Mononuclear cell (primary cell): ENCODE measurements around the gene DMBX1. TPM values are rescaled to one million over a fixed set of nuclear protein-coding genes. Genes with fewer than 3 reads are reported as not detected.

Experiments used
- H3K27me3 ChIP-seq: 2 replicates; pipeline ENCODE4 v1.6.0; 2011; ENCODE audit warnings: low read length, control low read depth; ENCODE audit not compliant: insufficient read depth
- H3K4me1 ChIP-seq: 2 replicates; pipeline ENCODE4 v1.5.1; 2011; ENCODE audit warnings: mild to moderate bottlenecking, low read length, control low read depth; ENCODE audit not compliant: insufficient read depth
- H3K4me3 ChIP-seq: 2 replicates; pipeline ENCODE4 v1.5.1; 2011; ENCODE audit warnings: mild to moderate bottlenecking, low read length, moderate library complexity
- H3K9me3 ChIP-seq: 2 replicates; pipeline ENCODE4 v1.5.1; 2011; ENCODE audit warnings: low read depth, mild to moderate bottlenecking, control low read depth, low read length
- total RNA-seq: library from RNA; depleted of rRNA; stranded (reverse); fragments of >200 nt; gene quantifications from one replicate; pipeline ENCODE4 v1.2.3, GENCODE V29; 2012

Gene DMBX1
- total RNA-seq, 1 donor = not detected

- no peaks in the 10 kb centered on the region for H3K9me3 ChIP-seq
- H3K4me1 ChIP-seq = peaks cover 3% of the 10 kb centered on the region
- peaks cover 24% of the 10 kb centered on the region for H3K27me3 ChIP-seq
- H3K4me3 ChIP-seq = no peak overlapping the region
Measured at GRCh38 chr1:46453449-46453848, 36.2 kb upstream of the DMBX1 start.

GRCh38 chr1:46455951-46456350 lies 33.7 kb upstream of the DMBX1 start:
- peaks cover 3% of the 10 kb centered on the region for H3K27me3 ChIP-seq
- H3K4me1 ChIP-seq = no peaks in the 10 kb centered on the region
- H3K9me3 ChIP-seq = no peaks in the 10 kb centered on the region
- H3K4me3 ChIP-seq = no peak overlapping the region

GRCh38 chr1:46456411-46456963 lies 33.1 kb upstream of the DMBX1 start:
- Histone ChIP-seq H3K27me3 (no peaks in the 10 kb centered on the region), H3K9me3 (no peaks in the 10 kb centered on the region), H3K4me1 (no peaks in the 10 kb centered on the region), H3K4me3 (no peak overlapping the region)

- Histone ChIP-seq H3K9me3 (no peaks in the 10 kb centered on the region), H3K4me3 (no peak overlapping the region), H3K4me1 (no peaks in the 10 kb centered on the region), H3K27me3 (peaks cover 2% of the 10 kb centered on the region)
Measured at GRCh38 chr1:46457178-46457577, 32.5 kb upstream of the DMBX1 start.

GRCh38 chr1:46458190-46458589 lies 31.4 kb upstream of the DMBX1 start:
- H3K4me3 ChIP-seq = no peak overlapping the region
- peaks cover 4% of the 10 kb centered on the region for H3K27me3 ChIP-seq
- H3K9me3 ChIP-seq = no peaks in the 10 kb centered on the region
- H3K4me1 ChIP-seq = no peaks in the 10 kb centered on the region

GRCh38 chr1:46458846-46459245 lies 30.8 kb upstream of the DMBX1 start:
- Histone ChIP-seq H3K27me3 (peaks cover 5% of the 10 kb centered on the region), H3K4me3 (no peak overlapping the region), H3K4me1 (no peaks in the 10 kb centered on the region), H3K9me3 (no peaks in the 10 kb centered on the region)

GRCh38 chr1:46459315-46459714 lies 30.3 kb upstream of the DMBX1 start:
- Histone ChIP-seq H3K4me3 (no peak overlapping the region), H3K4me1 (no peaks in the 10 kb centered on the region), H3K9me3 (no peaks in the 10 kb centered on the region), H3K27me3 (peaks cover 5% of the 10 kb centered on the region)

GRCh38 chr1:46461017-46461808 lies 28.4 kb upstream of the DMBX1 start:
- Histone ChIP-seq H3K27me3 (peaks cover 17% of the 10 kb centered on the region), H3K4me3 (no peak overlapping the region), H3K9me3 (no peaks in the 10 kb centered on the region), H3K4me1 (no peaks in the 10 kb centered on the region)

GRCh38 chr1:46461809-46462448 lies 27.7 kb upstream of the DMBX1 start:
- H3K27me3 ChIP-seq = peaks cover 21% of the 10 kb centered on the region
- no peak overlapping the region for H3K4me3 ChIP-seq
- no peaks in the 10 kb centered on the region for H3K9me3 ChIP-seq
- no peaks in the 10 kb centered on the region for H3K4me1 ChIP-seq

- Histone ChIP-seq H3K4me1 (no peaks in the 10 kb centered on the region), H3K4me3 (no peak overlapping the region), H3K9me3 (no peaks in the 10 kb centered on the region), H3K27me3 (peaks cover 32% of the 10 kb centered on the region)
Measured at GRCh38 chr1:46464013-46464548, 25.6 kb upstream of the DMBX1 start.

- H3K4me1 ChIP-seq = no peaks in the 10 kb centered on the region
- H3K27me3 ChIP-seq = peaks cover 32% of the 10 kb centered on the region
- H3K9me3 ChIP-seq = no peaks in the 10 kb centered on the region
- H3K4me3 ChIP-seq = no peak overlapping the region
Measured at GRCh38 chr1:46464915-46465314, 24.7 kb upstream of the DMBX1 start.

GRCh38 chr1:46465981-46466476 lies 23.6 kb upstream of the DMBX1 start:
- Histone ChIP-seq H3K4me3 (no peak overlapping the region), H3K9me3 (no peaks in the 10 kb centered on the region), H3K4me1 (no peaks in the 10 kb centered on the region), H3K27me3 (peaks cover 32% of the 10 kb centered on the region)

GRCh38 chr1:46466477-46467182 lies 23.0 kb upstream of the DMBX1 start:
- peaks cover 32% of the 10 kb centered on the region for H3K27me3 ChIP-seq
- H3K4me3 ChIP-seq = peak overlapping the region; percentile 27
- H3K4me1 ChIP-seq = no peaks in the 10 kb centered on the region
- H3K9me3 ChIP-seq = no peaks in the 10 kb centered on the region

GRCh38 chr1:46467183-46467504 lies 22.5 kb upstream of the DMBX1 start:
- no peaks in the 10 kb centered on the region for H3K9me3 ChIP-seq
- H3K4me3 ChIP-seq = no peak overlapping the region
- no peaks in the 10 kb centered on the region for H3K4me1 ChIP-seq
- H3K27me3 ChIP-seq = peaks cover 31% of the 10 kb centered on the region

- Histone ChIP-seq H3K4me3 (no peak overlapping the region), H3K9me3 (no peaks in the 10 kb centered on the region), H3K27me3 (peaks cover 27% of the 10 kb centered on the region)
Measured at GRCh38 chr1:46469881-46470280, 19.8 kb upstream of the DMBX1 start.

More at GRCh38 chr1:46469881-46470280, 19.8 kb upstream of the DMBX1 start:
- no peaks in the 10 kb centered on the region for H3K4me1 ChIP-seq
